ENCODE measurements around the gene LMAN1.

LMAN1 gene

DNA sequence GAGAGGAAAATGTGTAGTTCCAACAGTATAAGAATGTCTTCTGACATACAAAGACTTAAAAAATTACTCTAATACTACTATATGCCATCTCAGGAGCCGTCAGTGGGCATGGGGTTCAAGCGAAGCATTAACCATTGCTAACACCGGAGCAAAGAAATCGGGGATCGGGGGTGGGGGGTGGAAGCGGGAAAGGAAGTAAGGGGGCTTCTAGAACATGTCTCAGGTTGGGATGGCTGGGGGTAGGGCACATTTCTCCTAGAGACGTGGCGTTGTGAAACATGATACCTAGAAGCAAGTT is 702 bp downstream of the LMAN1 start:
- DNase-seq: no peak

DNA sequence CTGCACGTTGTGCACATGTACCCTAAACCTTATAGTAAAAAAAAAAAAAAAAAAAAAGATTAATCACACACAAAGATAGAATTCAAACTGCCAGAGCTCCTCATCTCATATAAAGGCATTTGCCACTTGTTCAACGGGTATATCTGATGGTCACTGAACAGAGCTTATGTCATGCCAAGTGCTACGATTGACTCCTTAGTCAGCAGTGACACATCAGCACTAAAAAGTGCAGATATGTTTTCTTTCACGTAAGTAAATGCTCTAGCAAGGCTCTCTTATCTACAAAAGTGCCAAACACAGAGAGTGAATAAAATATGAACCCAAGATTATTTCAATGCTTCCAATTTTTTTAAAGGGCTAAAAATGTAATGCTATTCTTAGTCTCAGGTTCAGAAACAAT is 1.1 kb downstream of the LMAN1 start:
- DNase-seq: no peak

GRCh38 chr18:59354731-59355130 is 4.3 kb downstream of the LMAN1 start:
- no peak for DNase-seq

GRCh38 chr18:59353079-59353680 is 5.9 kb downstream of the LMAN1 start:
- no peak for DNase-seq

DNA sequence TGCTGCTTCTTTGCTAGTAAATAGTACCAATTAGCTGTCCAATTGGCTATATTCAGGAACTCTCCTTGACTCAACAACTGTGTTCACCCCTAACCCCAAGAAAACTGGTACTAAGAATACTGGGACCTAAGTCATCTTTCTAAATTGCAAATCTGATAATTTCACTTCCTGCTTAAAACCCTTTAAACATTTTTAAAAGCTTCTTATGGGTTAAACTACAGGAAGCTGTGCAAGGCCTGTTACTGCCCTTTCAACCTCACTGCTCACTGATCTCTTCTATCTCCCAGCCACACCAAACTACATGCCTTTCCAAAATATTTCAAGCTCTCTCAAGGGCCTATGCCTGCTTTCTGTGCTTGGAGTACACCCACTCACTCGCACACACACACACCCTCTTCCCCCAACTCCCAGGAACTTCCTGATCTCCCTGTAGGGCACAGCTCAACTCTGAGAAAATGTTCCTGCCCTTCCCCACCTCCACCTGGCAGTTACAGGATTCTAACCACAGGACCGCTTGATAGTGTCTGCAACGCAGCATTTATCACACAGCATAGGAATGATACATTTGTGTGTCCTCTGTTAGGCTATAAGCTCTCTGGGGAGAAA is 6.7 kb downstream of the LMAN1 start:
- DNase-seq: no peak

DNA sequence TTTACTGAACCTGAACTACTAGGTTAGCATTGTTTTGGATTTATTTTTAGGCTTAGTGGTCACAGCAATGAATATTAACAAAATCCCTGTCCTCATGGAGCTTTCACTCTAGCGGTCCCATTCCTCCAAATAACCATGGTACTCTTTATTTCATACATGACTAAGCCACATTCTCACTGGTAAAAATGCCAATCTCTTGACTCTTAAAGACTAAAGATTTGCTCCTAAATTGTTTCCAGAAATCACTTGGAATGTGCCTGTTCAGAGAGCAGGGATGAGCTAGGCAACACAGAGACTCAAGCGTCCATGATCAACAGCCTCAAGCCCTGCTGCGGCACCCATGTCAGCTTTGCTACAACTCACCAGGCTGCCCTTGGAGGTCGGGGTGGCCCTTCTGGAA is 13.5 kb downstream of the LMAN1 start:
- DNase-seq: no peak

- DNase-seq: no peak
Observed at GRCh38 chr18:59344996-59345395, 14.1 kb downstream of the LMAN1 start.

DNA sequence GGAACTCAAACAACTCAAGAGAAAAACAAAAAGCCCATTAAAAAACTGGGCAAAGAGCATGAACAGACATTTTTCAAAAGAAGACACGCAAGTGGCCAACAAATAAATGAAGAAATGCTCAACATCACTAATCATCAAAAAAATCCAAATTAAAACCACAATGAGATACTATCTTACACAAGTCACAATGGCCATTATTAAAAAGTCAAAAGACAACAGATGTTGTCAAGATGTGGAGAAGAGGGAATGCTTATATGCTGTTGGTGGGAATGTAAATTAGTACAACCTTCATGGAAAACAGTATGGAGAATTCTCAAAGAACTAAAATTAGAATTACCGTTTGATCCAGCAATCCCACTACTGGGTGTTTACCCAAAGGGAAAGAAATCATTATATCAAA is 15.1 kb downstream of the LMAN1 start:
- DNase-seq: no peak

DNA sequence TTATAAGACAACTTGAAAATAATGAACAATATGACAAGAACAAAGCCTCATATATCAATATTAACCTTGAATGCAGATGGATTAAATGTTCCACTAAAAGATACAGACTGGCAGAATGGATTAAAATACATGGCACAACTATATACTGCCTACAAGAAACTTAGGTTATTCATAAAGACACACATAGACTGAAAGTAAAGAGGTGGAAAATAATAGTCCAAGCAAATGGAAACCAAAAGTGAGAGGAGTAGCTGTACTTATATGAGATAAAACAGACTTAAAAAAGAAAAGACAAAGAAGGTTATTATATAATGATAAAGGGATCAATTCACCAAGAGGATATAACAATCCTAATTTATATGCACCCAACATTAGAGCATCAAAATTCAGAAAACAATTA is 18.2 kb downstream of the LMAN1 start:
- no peak for DNase-seq

- DNase-seq: no peak
Observed at GRCh38 chr18:59340312-59340711, 18.8 kb downstream of the LMAN1 start.

- DNase-seq: no peak
Observed at GRCh38 chr18:59332986-59333385, 26.1 kb downstream of the LMAN1 start.

- DNase-seq: no peak
Observed at GRCh38 chr18:59328683-59329082, 30.4 kb downstream of the LMAN1 start.

GRCh38 chr18:59325965-59326364 is 33.1 kb downstream of the LMAN1 start:
- DNase-seq: no peak

GRCh38 chr18:59324623-59324971 is 34.5 kb downstream of the LMAN1 start:
- no peak for DNase-seq

- no peak for DNase-seq
Observed at GRCh38 chr18:59323931-59324622, 35.0 kb downstream of the LMAN1 start.

DNA sequence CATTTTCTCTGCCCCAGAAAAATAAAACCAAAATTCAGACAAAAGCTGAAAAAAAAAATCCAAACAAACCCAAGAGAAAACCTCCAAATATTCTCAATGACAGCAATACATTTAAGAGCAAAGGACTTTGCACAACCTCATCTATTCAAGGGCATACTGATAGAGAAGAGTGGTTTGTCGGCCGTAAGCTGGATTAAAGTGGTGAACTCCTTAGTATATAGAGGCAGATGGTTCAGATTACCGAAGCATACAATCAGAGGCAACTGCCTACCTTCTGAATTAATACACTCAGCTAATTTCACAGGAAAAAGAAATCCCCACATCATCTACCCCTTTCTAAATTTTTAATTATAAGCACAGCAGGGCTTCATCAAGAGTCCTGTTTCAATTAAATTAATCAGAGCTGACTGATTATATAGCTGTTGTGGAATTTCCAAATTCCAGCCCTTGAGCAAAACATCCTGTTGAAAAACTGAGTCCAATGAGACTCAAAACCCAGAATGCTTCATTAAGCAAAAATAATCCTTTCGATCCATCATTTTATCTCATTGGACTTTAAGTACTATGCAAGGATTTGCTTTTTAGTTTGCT is 40.5 kb downstream of the LMAN1 start, which contains the start of gene CPLX4:
Gene CPLX4, minus strand, starts transcription at position 190 of the 591 bp plus-strand sequence. Its CDS starts 187 bp downstream, at position 3.
- DNase-seq: no peak

DNA sequence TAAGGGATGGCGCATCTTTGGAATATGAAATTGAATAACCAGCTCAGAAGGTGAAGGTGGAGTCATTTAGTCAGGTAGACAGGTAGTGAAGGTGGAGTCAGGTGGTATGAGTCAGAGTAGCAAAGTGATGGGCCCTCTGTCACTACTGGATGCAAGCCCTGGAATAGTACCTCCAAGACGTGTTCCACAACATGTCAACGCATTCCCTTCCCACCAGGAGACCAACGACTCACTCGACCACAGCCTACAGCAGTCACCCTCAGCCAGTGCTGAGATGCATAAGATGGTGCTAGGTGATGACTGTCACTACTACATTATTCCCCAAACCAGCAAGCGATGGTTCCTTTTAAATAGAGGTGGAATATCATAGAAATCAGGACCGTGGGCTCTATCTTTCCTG is 47.4 kb downstream of the LMAN1 start:
- DNase-seq: no peak

- no peak for DNase-seq
Observed at GRCh38 chr18:59308938-59309260, 50.2 kb downstream of the LMAN1 start.

DNA sequence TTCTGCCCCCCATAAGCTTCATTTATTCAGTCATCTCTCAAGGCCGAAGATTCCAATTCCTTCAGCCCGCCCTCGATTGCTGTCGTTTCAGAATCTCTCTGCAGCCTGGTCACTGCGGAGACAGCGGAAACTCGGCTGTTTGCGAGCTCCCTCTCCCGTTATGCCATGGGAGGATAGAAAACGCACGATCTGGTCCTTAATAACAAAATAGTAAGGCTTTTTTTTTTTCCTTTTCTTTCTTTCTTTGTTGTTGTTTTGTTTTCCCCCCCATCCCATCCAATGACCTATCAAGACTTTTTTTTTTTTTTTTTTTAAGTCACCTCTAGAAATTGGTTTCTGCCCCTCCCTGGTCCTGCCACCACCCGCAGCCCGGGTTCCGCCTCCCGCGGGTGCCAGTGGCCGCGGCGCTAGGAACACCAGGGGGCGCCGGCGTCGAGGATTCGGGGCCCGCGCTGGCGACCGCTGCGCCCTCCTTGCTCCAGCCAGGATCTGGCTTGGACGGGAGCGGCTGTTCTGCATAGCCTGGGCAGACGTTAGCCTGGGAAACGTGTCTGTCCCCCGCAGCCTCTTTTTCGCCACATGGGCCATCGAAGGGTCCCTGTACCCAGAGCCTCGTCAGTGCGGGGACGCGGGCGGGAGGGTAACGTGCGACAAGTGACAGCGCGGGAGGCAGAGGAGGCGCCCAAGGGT is 50.7 kb downstream of the LMAN1 start:
- DNase-seq: peak; percentile 76

DNA sequence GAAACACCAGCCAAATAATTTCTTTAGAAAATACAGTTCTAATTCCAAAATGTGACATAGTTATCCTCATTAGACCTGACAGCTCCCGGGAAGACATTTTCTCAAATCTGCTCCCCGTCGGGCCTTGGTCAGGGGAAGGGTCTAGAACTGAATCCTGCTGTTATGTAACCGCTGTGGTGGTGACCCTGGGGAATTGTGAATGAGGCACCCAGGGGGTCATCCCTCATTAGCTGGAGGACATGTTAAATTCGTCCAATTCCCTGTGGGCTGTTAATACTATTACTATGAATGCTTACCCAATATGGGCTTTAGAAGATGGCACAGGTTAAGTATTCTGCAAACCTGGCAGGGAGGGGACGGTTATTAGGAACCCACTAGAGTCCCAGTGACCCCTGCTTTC is 52.4 kb downstream of the LMAN1 start:
- DNase-seq: no peak

- DNase-seq: no peak
Observed at GRCh38 chr18:59305295-59305694, 53.8 kb downstream of the LMAN1 start.

- DNase-seq: no peak
Observed at GRCh38 chr18:59303656-59304195, 55.3 kb downstream of the LMAN1 start.

DNA sequence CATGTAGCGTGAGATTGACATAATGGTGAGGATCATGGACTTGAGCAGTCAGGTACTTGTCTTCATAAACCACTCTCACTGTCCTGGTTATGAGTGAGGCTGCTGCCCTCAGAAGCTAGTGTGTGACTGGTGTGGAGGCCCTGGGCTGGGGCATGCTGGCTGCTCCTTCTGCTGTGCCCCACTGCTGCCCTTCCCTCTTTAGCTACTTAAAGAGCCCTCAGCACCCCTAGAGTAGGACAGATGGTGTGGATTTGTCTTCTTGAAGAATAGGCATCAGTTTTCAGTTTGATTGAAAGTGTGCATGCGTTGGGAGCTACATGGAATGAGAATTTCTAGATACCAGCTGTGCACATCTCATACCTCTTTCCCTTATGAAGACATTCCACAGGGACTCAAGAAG is 56.1 kb downstream of the LMAN1 start:
- no peak for DNase-seq

DNA sequence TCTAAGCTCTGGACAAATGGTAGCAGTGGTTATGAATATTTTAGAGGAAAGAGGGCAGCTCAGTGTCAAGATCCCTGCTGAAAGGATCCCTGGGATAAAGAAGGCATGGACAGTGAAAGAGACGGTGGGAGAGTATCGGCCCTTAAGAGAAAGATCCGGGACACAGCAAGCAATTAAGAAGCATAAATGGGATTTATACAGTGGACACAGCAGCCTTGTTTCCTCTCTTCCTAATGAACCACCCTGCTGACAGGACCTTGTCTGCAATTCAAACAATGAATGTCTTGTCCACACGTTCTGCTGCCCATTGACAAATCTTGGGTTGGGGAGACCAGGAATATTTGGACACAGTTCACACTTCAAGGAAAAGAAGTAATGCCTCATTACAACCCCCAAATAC is 57.1 kb downstream of the LMAN1 start:
- DNase-seq: no peak

All from NCI-H1105 (cell line).